ENCODE data around the gene POT1. TPM values are rescaled to one million over a fixed set of nuclear protein-coding genes. Genes with fewer than 3 reads are reported as not detected.

Gene POT1
- total RNA-seq, 1 donor from 2014 or later = 14.3 TPM

GRCh38 chr7:124909808-124910207 is 19.8 kb downstream of the POT1 start:
- peaks cover 5% of the 10 kb centered on the region for H3K9me3 ChIP-seq (replicated peaks)
- DNase-seq = no peak
- H3K4me1 ChIP-seq = peaks cover 38% of the 10 kb centered on the region
- H3K27me3 ChIP-seq (ENCODE audit: low read depth) = no peaks in the 10 kb centered on the region
- intact Hi-C loops (cut with micrococcal nuclease) = no loop called here
- no peak overlapping the region for H3K4me3 ChIP-seq
- peaks cover 12% of the 10 kb centered on the region for H3K36me3 ChIP-seq
- no peak for TF ChIP-seq CTCF (IDR thresholded peaks at IDR 0.05; ENCODE audit: borderline replicate concordance)
- no peak overlapping the region for H3K27ac ChIP-seq (replicated peaks)

- intact Hi-C loops (cut with micrococcal nuclease) = no loop called here
These were observed 21.4 kb downstream of the POT1 start for GRCh38 chr7:124908259-124908658.

GRCh38 chr7:124907490-124907889 is 22.1 kb downstream of the POT1 start:
- no peak for TF ChIP-seq CTCF (IDR thresholded peaks at IDR 0.05; ENCODE audit: borderline replicate concordance)
- Histone ChIP-seq H3K36me3 (peaks cover 1% of the 10 kb centered on the region), H3K4me1 (peaks cover 37% of the 10 kb centered on the region), H3K27ac (replicated peaks) (no peak overlapping the region), H3K4me3 (no peak overlapping the region), H3K9me3 (replicated peaks) (peaks cover 5% of the 10 kb centered on the region), H3K27me3 (ENCODE audit: low read depth) (no peaks in the 10 kb centered on the region)
- no peak for DNase-seq
- intact Hi-C loops (cut with micrococcal nuclease) = no loop called here

More at GRCh38 chr7:124908259-124908658, 21.4 kb downstream of the POT1 start:
- Histone ChIP-seq H3K4me3 (no peak overlapping the region), H3K4me1 (peaks cover 38% of the 10 kb centered on the region), H3K9me3 (replicated peaks) (peaks cover 5% of the 10 kb centered on the region), H3K27ac (replicated peaks) (no peak overlapping the region), H3K27me3 (ENCODE audit: low read depth) (no peaks in the 10 kb centered on the region), H3K36me3 (peaks cover 4% of the 10 kb centered on the region)
- no peak for DNase-seq
- no peak for TF ChIP-seq CTCF (IDR thresholded peaks at IDR 0.05; ENCODE audit: borderline replicate concordance)

GRCh38 chr7:124898531-124898930 is 31.1 kb downstream of the POT1 start:
- Histone ChIP-seq H3K36me3 (peaks cover 13% of the 10 kb centered on the region), H3K4me1 (peaks cover 8% of the 10 kb centered on the region), H3K9me3 (replicated peaks) (peaks cover 4% of the 10 kb centered on the region), H3K27me3 (ENCODE audit: low read depth) (no peaks in the 10 kb centered on the region), H3K4me3 (no peak overlapping the region), H3K27ac (replicated peaks) (no peak overlapping the region)
- no peak for DNase-seq
- TF ChIP-seq CTCF (IDR thresholded peaks at IDR 0.05; ENCODE audit: borderline replicate concordance) = no peak
- intact Hi-C loops (cut with micrococcal nuclease) = no loop called here

GRCh38 chr7:124896001-124896400 is 33.6 kb downstream of the POT1 start:
- H3K9me3 ChIP-seq (replicated peaks) = no peaks in the 10 kb centered on the region
- no peaks in the 10 kb centered on the region for H3K27me3 ChIP-seq (ENCODE audit: low read depth)
- peaks cover 25% of the 10 kb centered on the region for H3K36me3 ChIP-seq
- H3K4me1 ChIP-seq = peaks cover 8% of the 10 kb centered on the region
- no peak for TF ChIP-seq CTCF (IDR thresholded peaks at IDR 0.05; ENCODE audit: borderline replicate concordance)
- no peak overlapping the region for H3K27ac ChIP-seq (replicated peaks)
- no peak overlapping the region for H3K4me3 ChIP-seq
- no peak for DNase-seq
- intact Hi-C loops (cut with micrococcal nuclease) = no loop called here

All from left ventricle myocardium inferior (tissue), 1 donor.